Stimulated activated CD8-positive, alpha-beta memory T cell treated with anti-CD3 and anti-CD28 coated beads, Interleukin-7, amount 100 ng/mL, for 48 hours (primary cell): ENCODE results near the gene OPCML.

Source experiments
- DNase-seq, 2 donors: peaks; one replicate each; pipeline ENCODE4 v3.0.0-alpha.2; 2020; ENCODE audit warnings: low read depth in 1 of 2; ENCODE audit errors: extremely low read depth in 1 of 2

The OPCML gene

GRCh38 chr11:133413703-133414102, 118.6 kb downstream of the OPCML start:
- no peak for DNase-seq

GRCh38 chr11:133409799-133410198, 122.5 kb downstream of the OPCML start:
- DNase-seq, result no peak

GRCh38 chr11:133408936-133409335, 123.4 kb downstream of the OPCML start:
- no peak for DNase-seq

GRCh38 chr11:133408402-133408801, 123.9 kb downstream of the OPCML start:
- DNase-seq, result no peak

- DNase-seq, result no peak
Measured at GRCh38 chr11:133406489-133406888, 125.8 kb downstream of the OPCML start.

- DNase-seq, result no peak
Measured at GRCh38 chr11:133403900-133404299, 128.4 kb downstream of the OPCML start.

GRCh38 chr11:133402551-133402950, 129.8 kb downstream of the OPCML start:
- DNase-seq, result no peak

GRCh38 chr11:133399855-133400625, 132.3 kb downstream of the OPCML start:
- DNase-seq, result no peak

- DNase-seq, result no peak
Measured at GRCh38 chr11:133399294-133399693, 133.0 kb downstream of the OPCML start.

GRCh38 chr11:133390803-133391202, 141.5 kb downstream of the OPCML start:
- DNase-seq, result no peak

GRCh38 chr11:133388975-133389568, 143.2 kb downstream of the OPCML start:
- no peak for DNase-seq

- no peak for DNase-seq
Measured at GRCh38 chr11:133388260-133388659, 144.0 kb downstream of the OPCML start.

- no peak for DNase-seq
Measured at GRCh38 chr11:133386852-133387251, 145.4 kb downstream of the OPCML start.

- DNase-seq, result no peak
Measured at GRCh38 chr11:133386262-133386661, 146.0 kb downstream of the OPCML start.

GRCh38 chr11:133385781-133386180, 146.5 kb downstream of the OPCML start:
- DNase-seq, result no peak

- DNase-seq, result no peak
Measured at GRCh38 chr11:133384731-133385130, 147.6 kb downstream of the OPCML start.

- no peak for DNase-seq
Measured at GRCh38 chr11:133383689-133384088, 148.6 kb downstream of the OPCML start.

- no peak for DNase-seq
Measured at GRCh38 chr11:133383201-133383600, 149.1 kb downstream of the OPCML start.

- no peak for DNase-seq
Measured at GRCh38 chr11:133382131-133382812, 150.0 kb downstream of the OPCML start.

GRCh38 chr11:133381761-133382130, 150.6 kb downstream of the OPCML start:
- DNase-seq, result no peak

GRCh38 chr11:133366147-133366546, 166.2 kb downstream of the OPCML start:
- no peak for DNase-seq

GRCh38 chr11:133362916-133363315, 169.4 kb downstream of the OPCML start:
- DNase-seq, result no peak
